OCI-LY3 (cell line): ENCODE data around the gene ANO6.

Source experiments
- H2AFZ ChIP-seq: fragments of 200-600, 300-600 bp; shearing (Covaris generic); 2 replicates; pipeline ENCODE4 v1.6.0; 2014; ENCODE audit warnings: antibody characterized with exemption, low read depth, low read length
- H3K27ac ChIP-seq: fragments of 200-600, 300-600 bp; sonication (generic); 2 replicates; pipeline ENCODE4 v1.5.1; 2014; ENCODE audit warnings: mild to moderate bottlenecking, low read length, moderate library complexity, mixed read lengths
- H3K27me3 ChIP-seq: fragments of 200-600, 300-600 bp; sonication (generic); 2 replicates; pipeline ENCODE4 v1.6.1; 2014; ENCODE audit warnings: low read depth, low read length, mixed read lengths
- H3K36me3 ChIP-seq: fragments of 200-600, 300-600 bp; sonication (generic); replicated peaks from 2 replicates; pipeline ENCODE3; 2014; ENCODE audit warnings: low read depth, low read length, mixed read lengths
- H3K4me1 ChIP-seq: fragments of 300-600, 200-600 bp; sonication (generic); 2 replicates; pipeline ENCODE4 v1.6.1; 2014; ENCODE audit warnings: low read length, mixed read lengths
- H3K4me2 ChIP-seq: fragments of 200-600, 300-600 bp; sonication (generic); 2 replicates; pipeline ENCODE4 v1.6.1; 2014; ENCODE audit warnings: low read length, mixed read lengths
- H3K4me3 ChIP-seq: fragments of 300-600, 200-600 bp; sonication (generic); 2 replicates; pipeline ENCODE4 v1.5.1; 2014; ENCODE audit warnings: antibody characterized with exemption, mild to moderate bottlenecking, low read length, moderate library complexity
- H3K79me2 ChIP-seq: fragments of 300-600, 200-600 bp; shearing (Covaris generic); 2 replicates; pipeline ENCODE4 v1.6.1; 2014; ENCODE audit warnings: mild to moderate bottlenecking, low read length, mixed read lengths
- H3K9ac ChIP-seq: fragments of 300-600, 200-600 bp; shearing (Covaris generic); 2 replicates; pipeline ENCODE4 v1.6.0; 2014; ENCODE audit warnings: mild to moderate bottlenecking, low read length, moderate library complexity
- H3K9me3 ChIP-seq: fragments of 200-600, 300-600 bp; shearing (Covaris generic); 2 replicates; pipeline ENCODE4 v1.6.1; 2014; ENCODE audit warnings: low read length, mixed read lengths; ENCODE audit not compliant: insufficient read depth
- H4K20me1 ChIP-seq: fragments of 200-600, 300-600 bp; sonication (generic); 2 replicates; pipeline ENCODE4 v1.6.1; 2016; ENCODE audit warnings: low read length, mixed read lengths; ENCODE audit not compliant: insufficient read depth
- EZH2phosphoT487 ChIP-seq: fragments of 200-600 bp; shearing (Covaris generic); IDR thresholded peaks from 2 replicates; pipeline ENCODE4 v1.6.1; 2018; ENCODE audit warnings: antibody characterized with exemption, mixed run types, low read depth
- TF ChIP-seq, protein P1 (sequence below): fragments of 200-600, 300-600 bp; sonication (generic); IDR thresholded peaks from 2 replicates; pipeline ENCODE4 v1.5.1; 2014; ENCODE audit warnings: antibody characterized with exemption, low read length, low read depth

ANO6 gene

DNA sequence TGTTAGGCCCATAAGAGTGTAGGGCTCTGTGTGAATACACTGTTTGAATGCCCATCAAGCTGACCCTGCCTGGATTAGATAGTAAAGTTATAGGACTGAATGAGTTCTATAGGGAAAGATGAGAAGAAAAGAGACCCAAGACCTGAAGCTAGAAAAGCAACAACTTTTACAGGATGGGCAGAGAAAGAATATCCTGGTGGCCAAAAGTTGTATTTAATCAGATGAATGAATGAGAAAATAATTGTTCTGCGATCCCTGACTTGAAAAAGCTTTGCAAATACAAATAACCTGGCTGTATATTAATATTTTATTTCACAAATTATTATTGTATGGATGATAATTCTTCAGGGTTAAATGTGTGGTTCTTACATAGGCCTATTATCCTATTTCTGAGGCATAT, 2.8 kb upstream of the ANO6 start:
- Histone ChIP-seq H3K27me3 (0 out of 2 replicates have a peak, but pooled peaks cover 6% of the 10 kb centered on the region), H3K4me3 (no peak overlapping the region)
- TF ChIP-seq, protein P1, sequence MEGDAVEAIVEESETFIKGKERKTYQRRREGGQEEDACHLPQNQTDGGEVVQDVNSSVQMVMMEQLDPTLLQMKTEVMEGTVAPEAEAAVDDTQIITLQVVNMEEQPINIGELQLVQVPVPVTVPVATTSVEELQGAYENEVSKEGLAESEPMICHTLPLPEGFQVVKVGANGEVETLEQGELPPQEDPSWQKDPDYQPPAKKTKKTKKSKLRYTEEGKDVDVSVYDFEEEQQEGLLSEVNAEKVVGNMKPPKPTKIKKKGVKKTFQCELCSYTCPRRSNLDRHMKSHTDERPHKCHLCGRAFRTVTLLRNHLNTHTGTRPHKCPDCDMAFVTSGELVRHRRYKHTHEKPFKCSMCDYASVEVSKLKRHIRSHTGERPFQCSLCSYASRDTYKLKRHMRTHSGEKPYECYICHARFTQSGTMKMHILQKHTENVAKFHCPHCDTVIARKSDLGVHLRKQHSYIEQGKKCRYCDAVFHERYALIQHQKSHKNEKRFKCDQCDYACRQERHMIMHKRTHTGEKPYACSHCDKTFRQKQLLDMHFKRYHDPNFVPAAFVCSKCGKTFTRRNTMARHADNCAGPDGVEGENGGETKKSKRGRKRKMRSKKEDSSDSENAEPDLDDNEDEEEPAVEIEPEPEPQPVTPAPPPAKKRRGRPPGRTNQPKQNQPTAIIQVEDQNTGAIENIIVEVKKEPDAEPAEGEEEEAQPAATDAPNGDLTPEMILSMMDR: no peak
- no peak for TF ChIP-seq EZH2phosphoT487

DNA sequence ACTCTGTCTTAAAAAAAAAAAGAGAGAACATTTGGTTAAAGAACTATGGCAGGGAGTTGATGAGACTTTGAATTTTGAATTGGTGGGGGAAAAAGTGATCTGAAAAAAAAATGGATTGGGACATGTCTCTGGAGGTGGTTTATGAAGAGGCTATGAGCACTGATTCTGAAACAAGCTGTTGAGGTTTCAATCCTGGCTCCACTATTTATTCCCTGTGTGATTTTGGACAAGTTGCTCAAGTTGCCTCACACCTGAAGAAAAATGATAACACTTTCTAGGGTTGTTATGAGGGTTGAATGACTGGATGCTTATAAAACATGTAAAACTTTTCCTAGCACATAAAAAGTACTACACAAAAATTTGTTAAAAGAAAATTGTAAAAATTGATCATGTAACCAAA, 1.8 kb upstream of the ANO6 start:
- no peaks in the 10 kb centered on the region for H3K36me3 ChIP-seq
- H3K4me3 ChIP-seq: no peak overlapping the region
- TF ChIP-seq, protein P1: no peak
- TF ChIP-seq EZH2phosphoT487: no peak
- H3K9ac ChIP-seq: no peak overlapping the region
- no peak overlapping the region for H2AFZ ChIP-seq
- H3K4me2 ChIP-seq: no peak overlapping the region
- H3K4me1 ChIP-seq: peaks cover 19% of the 10 kb centered on the region
- H3K79me2 ChIP-seq: peaks cover 14% of the 10 kb centered on the region
- H3K27ac ChIP-seq: no peak overlapping the region
- no peaks in the 10 kb centered on the region for H3K9me3 ChIP-seq
- 0 out of 2 replicates have a peak, but pooled peaks cover 6% of the 10 kb centered on the region for H3K27me3 ChIP-seq
- no peaks in the 10 kb centered on the region for H4K20me1 ChIP-seq

More for the DNA sequence above, 2.8 kb upstream of the ANO6 start:
- Histone ChIP-seq H3K9ac (no peak overlapping the region), H3K79me2 (peaks cover 14% of the 10 kb centered on the region), H3K4me1 (peaks cover 19% of the 10 kb centered on the region), H3K27ac (no peak overlapping the region), H3K9me3 (no peaks in the 10 kb centered on the region), H2AFZ (no peak overlapping the region), H3K4me2 (no peak overlapping the region), H4K20me1 (no peaks in the 10 kb centered on the region), H3K36me3 (no peaks in the 10 kb centered on the region)

DNA sequence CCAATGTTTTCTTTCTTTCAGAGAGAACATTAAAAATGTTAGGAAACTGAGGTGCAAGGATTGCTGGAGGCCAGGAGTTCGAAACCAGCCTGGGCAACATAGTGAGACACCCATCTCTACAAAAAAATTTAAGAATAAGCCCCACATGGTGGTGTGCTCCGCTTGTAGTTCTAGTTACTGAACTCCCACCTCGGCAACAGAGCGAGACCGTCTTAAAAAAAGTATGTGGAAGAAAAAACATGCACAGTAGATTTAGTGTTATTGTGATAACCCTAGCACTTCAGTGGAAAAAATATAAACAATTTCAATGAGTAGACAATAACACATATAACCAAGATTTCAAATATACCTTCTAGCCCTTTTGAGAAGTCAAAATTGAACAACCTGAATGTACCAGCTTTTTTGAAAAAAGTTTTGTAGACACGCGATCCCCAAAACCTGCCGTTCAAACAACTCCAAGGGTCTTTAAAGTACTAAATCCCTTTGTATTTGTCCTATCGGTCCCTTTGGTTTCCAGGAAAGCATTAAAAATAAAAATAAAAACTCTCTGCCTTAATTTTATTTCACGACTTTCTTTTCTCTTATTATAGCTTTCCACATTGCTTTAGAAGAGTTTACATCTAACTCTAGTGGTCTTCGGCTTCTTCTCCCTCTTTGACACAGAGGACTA, 1.0 kb upstream of the ANO6 start:
- no peaks in the 10 kb centered on the region for H3K9me3 ChIP-seq
- peaks cover 3% of the 10 kb centered on the region; the same call in 1 of the 2 replicates for H4K20me1 ChIP-seq
- H3K4me1 ChIP-seq: peaks cover 14% of the 10 kb centered on the region
- no peaks in the 10 kb centered on the region for H3K36me3 ChIP-seq
- H3K27ac ChIP-seq: no peak overlapping the region
- peak overlapping the region; percentile 90 for H3K4me3 ChIP-seq
- H3K27me3 ChIP-seq: 0 out of 2 replicates have a peak, but pooled peaks cover 6% of the 10 kb centered on the region
- TF ChIP-seq EZH2phosphoT487: no peak
- TF ChIP-seq, protein P1: peak; percentile 4; the same call in 1 of the 2 replicates
- H3K9ac ChIP-seq: peak overlapping the region; percentile 72
- peak overlapping the region; percentile 96 for H3K4me2 ChIP-seq
- peak overlapping the region; percentile 95 for H2AFZ ChIP-seq
- peaks cover 19% of the 10 kb centered on the region for H3K79me2 ChIP-seq

DNA sequence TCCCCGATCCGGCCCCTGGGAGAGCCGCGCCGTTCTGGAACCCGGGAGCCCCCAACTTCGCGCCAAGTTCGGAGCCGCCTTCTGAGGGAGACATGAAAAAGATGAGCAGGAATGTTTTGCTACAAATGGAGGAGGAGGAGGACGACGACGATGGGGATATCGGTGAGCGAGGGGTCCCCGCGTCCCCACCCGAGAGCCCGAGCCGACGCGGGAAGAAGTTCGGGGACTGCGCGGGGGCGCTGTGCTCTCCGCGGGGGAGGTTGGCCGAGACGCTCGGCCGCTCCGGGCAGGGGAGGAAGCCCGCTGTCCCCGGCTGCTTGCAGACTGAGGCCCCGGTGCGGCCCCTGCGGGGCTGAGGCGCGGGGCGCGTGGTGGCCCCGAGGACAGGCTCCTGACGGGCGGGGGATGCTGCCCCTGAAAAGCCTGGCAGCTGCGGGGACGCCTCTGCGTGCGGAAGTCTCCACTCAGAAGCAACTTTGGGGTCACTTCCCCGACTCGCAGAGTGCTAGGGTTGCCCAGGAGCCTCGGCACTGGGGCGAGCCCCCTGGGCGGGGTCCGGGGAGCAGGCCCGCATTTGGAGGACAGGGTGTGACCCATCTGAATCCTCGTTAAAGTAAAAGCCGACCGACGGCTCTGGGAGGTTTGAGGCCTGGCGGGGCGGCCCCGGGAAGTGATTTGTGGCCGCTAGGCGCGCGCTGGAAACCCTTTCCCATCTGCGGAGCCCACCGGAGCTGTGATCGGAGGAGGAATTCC, 511 bp downstream of the ANO6 start:
- H2AFZ ChIP-seq: peak overlapping the region; percentile 95
- H3K4me3 ChIP-seq: peak overlapping the region; percentile 90
- no peak for TF ChIP-seq EZH2phosphoT487
- TF ChIP-seq, protein P1: peak; percentile 43
- peak overlapping the region; percentile 72 for H3K9ac ChIP-seq
- peaks cover 11% of the 10 kb centered on the region for H3K4me1 ChIP-seq
- H3K27ac ChIP-seq: peak overlapping the region; percentile 58
- no peaks in the 10 kb centered on the region for H3K36me3 ChIP-seq
- H3K9me3 ChIP-seq: no peaks in the 10 kb centered on the region
- 0 out of 2 replicates have a peak, but pooled peaks cover 6% of the 10 kb centered on the region for H3K27me3 ChIP-seq
- peaks cover 6% of the 10 kb centered on the region; the same call in 1 of the 2 replicates for H4K20me1 ChIP-seq
- peaks cover 33% of the 10 kb centered on the region for H3K79me2 ChIP-seq
- H3K4me2 ChIP-seq: peak overlapping the region; percentile 96
